Measurements from ENCODE around the gene SETD3.

The SETD3 gene

GRCh38 chr14:99479906-99480869 lies at the start of gene SETD3:
SETD3 (minus strand) TSS chr14:99480859; CDS start chr14:99465805, 15,054 bp downstream.
- DNase-seq, result peak; percentile 30

- DNase-seq, result no peak
Observed at GRCh38 chr14:99529899-99530298, 49.2 kb upstream of the SETD3 start.

GRCh38 chr14:99527427-99528076 lies 46.9 kb upstream of the SETD3 start:
- no peak for DNase-seq

- DNase-seq, result no peak
Observed at GRCh38 chr14:99527026-99527425, 46.4 kb upstream of the SETD3 start.

GRCh38 chr14:99525699-99526080 lies 45.0 kb upstream of the SETD3 start:
- DNase-seq, result no peak

- DNase-seq, result peak; percentile 80
Observed at GRCh38 chr14:99524804-99525698, 44.4 kb upstream of the SETD3 start.

- DNase-seq, result no peak
Observed at GRCh38 chr14:99524091-99524661, 43.5 kb upstream of the SETD3 start.

- DNase-seq, result no peak
Observed at GRCh38 chr14:99523704-99524055, 43.0 kb upstream of the SETD3 start.

GRCh38 chr14:99522934-99523703 lies 42.5 kb upstream of the SETD3 start:
- no peak for DNase-seq

GRCh38 chr14:99522457-99522891 lies 41.8 kb upstream of the SETD3 start:
- DNase-seq, result peak; percentile 22

GRCh38 chr14:99522025-99522401 lies 41.4 kb upstream of the SETD3 start:
- DNase-seq, result no peak

GRCh38 chr14:99521176-99522024 lies 40.7 kb upstream of the SETD3 start:
- DNase-seq, result no peak

- no peak for DNase-seq
Observed at GRCh38 chr14:99520571-99521081, 40.0 kb upstream of the SETD3 start.

- DNase-seq, result no peak
Observed at GRCh38 chr14:99519931-99520421, 39.3 kb upstream of the SETD3 start.

- no peak for DNase-seq
Observed at GRCh38 chr14:99519347-99519881, 38.8 kb upstream of the SETD3 start.

GRCh38 chr14:99518441-99519346 lies 38.0 kb upstream of the SETD3 start:
- peak; percentile 70 for DNase-seq

GRCh38 chr14:99517643-99518381 lies 37.2 kb upstream of the SETD3 start:
- no peak for DNase-seq

GRCh38 chr14:99516871-99517642 lies 36.4 kb upstream of the SETD3 start:
- no peak for DNase-seq
